NCI-H510A (cell line): ENCODE measurements around the gene GLT1D1.

Source experiments
- DNase-seq: peaks from one replicate; lab custom pipeline; 2025; lab: John Stamatoyannopoulos, UW

GLT1D1 gene

DNA sequence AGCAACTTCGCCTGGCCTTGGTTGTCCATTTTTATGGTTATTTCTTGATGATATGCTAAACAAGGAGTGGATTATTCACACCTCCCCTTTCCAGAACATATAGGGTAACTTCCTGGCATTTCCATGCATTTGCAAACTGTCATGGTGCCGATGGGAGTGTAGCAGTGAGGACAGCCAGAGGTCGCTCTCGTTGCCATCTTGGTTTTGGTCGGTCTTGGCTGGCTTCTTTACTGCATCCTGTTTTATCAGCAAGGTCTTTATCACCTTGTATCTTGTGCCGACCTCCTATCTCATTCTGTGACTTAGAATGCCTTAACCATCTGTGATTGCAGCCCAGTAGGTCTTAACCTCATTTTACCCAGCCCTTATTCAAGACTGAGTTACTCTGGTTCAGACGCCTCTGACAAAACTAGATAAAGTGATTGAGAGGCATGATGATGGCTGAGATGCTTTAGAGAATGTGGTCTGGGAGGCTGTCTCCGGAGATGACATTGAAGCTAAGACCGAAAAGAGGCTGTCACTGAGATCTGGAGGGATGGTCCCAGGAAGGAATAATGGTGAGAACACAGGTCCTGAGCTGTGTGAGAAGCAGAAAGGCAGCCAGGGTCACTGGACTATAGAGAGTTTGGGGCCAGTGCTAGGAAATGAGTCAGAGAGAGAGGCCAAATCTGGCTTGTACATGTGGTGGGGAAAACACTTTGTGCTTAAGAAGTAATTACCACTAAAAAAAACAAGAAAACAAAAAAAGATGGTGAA, 2.9 kb downstream of the GLT1D1 start:
- DNase-seq, result no peak

GRCh38 chr12:128856791-128857078, 3.5 kb downstream of the GLT1D1 start:
- no peak for DNase-seq

GRCh38 chr12:128857133-128857763, 4.0 kb downstream of the GLT1D1 start:
- DNase-seq, result no peak

- DNase-seq, result no peak
Observed at GRCh38 chr12:128859311-128859710, 6.0 kb downstream of the GLT1D1 start.

DNA sequence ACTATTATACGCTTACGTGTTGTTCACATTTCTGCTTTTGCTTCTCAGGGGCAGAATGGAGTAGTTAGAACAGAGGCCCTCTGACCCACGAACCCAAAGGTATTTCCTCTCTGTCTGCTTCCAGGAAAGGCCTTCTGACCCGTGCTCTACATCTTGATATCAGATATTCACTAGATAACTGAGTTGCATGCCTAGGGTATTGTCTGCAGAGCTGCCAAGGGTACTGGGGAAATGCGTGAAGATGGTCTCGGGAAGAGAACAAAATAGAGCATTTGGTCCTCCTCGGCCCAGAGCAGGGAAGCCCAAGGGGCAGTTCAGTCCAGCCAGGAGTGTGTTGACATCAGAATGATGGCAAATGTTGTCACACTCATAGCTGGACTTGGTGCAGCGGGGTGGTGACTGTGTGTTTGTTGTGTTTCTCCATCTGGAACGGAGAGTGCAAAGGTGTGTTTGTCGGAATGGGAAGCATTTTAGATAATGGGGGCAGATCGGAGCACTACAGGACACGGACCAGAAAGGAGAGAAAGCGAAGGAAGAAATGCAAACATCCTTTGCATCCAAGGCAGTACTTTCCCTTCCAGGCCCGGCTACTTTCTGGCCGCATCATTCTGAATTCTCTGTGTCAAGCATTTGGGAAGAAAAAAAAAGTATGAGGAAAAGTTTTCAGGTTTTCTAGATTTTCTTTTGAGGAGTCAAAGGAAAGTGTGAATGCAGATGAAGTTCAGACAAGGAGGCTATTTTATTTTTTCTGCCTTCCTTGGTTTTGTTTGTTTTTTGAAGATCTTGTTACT, 8.1 kb downstream of the GLT1D1 start:
- no peak for DNase-seq

GRCh38 chr12:128863957-128864356, 10.7 kb downstream of the GLT1D1 start:
- no peak for DNase-seq

- no peak for DNase-seq
Observed at GRCh38 chr12:128864516-128865186, 11.4 kb downstream of the GLT1D1 start.

DNA sequence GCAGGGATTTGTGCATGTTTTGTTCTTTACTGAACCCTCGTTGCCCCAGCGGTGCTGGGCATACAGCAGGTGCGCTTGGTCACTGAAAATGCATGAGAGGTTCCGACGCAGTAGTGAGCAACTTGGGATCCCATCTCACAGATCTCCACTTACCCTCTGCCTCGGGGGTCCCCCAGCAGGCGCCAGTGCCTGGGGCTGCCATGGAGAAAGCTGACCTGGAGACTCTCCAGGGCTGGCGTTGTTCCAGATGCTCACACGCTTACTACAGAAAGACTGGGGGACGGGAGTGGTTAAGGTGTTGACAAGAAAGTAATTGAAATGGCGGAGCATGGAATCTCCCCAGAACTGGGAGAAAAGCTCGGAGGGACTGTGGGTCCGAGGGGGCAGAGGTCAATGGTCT, 14.2 kb downstream of the GLT1D1 start:
- no peak for DNase-seq

- DNase-seq, result no peak
Observed at GRCh38 chr12:128871516-128871892, 18.2 kb downstream of the GLT1D1 start.

DNA sequence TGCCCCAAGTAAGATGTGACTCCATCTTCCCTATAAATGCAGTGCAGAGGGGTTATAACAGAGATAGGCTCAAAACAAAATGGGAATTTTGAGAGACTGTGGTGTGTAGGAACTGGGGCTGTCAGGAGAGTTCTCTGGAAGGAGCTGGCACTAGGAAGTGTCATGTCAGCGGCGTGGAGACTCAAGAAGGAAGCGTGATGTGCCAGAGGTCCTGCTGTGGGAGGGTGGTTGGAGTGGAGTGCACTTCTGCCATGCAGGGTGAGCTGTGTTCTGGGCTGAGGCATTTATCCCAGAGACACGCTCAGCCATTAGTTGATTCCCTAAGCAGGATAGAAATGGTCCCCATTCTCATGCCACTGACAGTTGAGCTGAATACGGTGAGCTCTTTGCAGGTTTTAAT, 19.0 kb downstream of the GLT1D1 start:
- no peak for DNase-seq

GRCh38 chr12:128876559-128876958, 23.3 kb downstream of the GLT1D1 start:
- DNase-seq, result no peak

DNA sequence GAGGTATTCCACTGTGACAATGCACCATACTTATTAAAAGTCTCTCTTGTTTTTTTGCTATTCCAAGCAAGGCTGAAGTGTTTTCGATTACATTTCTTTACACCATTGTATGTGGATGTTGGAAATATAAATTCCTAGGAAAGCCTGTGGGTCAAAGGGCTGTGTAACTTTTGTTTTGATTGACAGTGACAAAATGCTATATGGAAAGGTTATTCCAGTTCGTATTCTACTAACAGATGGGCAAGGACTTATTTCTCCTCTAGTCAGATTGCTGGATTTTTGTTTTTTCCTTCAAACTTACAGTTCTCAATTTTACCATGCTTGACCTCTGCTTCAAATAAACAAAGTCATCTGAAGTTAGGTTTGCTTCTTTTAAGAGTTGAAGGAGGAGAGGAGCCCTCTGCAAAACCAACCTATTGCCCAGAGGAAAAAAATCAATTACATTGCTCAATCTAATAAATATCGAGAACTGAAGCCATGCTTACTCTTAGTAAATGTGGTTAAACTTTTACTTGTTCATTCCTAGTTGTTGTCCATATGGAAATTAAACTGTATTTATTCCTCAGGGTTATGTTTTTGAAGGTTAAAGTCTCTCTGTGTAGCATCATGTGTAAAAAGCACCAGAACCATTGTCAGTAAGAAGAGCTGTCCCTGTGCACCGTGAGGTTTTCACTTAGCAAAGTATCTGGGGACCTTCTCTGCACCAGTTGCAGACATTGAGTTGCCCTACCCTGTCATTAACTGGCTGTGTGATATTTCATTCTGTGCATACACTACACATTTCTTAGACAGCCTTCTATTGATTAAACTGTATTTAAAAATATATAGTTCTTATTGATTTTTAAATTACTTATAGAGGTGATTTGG, 26.9 kb downstream of the GLT1D1 start:
- no peak for DNase-seq

GRCh38 chr12:128891856-128892255, 38.6 kb downstream of the GLT1D1 start:
- no peak for DNase-seq

GRCh38 chr12:128903236-128903635, 50.0 kb downstream of the GLT1D1 start:
- DNase-seq, result no peak

- DNase-seq, result no peak
Observed at GRCh38 chr12:128905003-128905544, 51.8 kb downstream of the GLT1D1 start.

- DNase-seq, result no peak
Observed at GRCh38 chr12:128906485-128907137, 53.3 kb downstream of the GLT1D1 start.

GRCh38 chr12:128908254-128908653, 55.0 kb downstream of the GLT1D1 start:
- no peak for DNase-seq

- no peak for DNase-seq
Observed at GRCh38 chr12:128909653-128910052, 56.4 kb downstream of the GLT1D1 start.

DNA sequence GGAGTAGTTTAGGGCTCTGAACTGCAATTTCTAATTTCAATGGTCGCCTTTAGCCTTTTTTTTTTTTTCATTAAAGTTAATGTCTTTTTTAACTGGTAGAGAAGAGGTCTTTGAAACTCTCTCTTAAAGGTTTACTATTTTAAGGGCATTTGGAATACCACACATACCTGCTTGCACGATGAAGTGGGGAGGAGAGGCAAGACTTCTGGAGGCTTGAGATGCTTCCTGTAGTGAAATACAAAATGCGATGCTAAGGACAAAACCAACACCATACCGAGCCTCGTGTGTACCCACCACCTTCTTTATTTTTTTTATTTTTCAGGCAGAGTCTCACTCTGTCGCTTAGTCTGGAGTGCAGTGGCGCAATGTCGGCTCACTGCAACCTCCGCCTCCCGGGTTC, 57.4 kb downstream of the GLT1D1 start:
- DNase-seq, result no peak

GRCh38 chr12:128911861-128912260, 58.6 kb downstream of the GLT1D1 start:
- no peak for DNase-seq
